Hematopoietic multipotent progenitor cell treated with erythropoietin and hydrocortisone succinate and interleukin-3 and kit ligand, for 8 days (in vitro differentiated cells): ENCODE measurements around the gene ITM2A.

Experiments
- DNase-seq: peaks from one replicate; pipeline ENCODE4 v3.0.0-alpha.2; 2015

The ITM2A gene

DNA sequence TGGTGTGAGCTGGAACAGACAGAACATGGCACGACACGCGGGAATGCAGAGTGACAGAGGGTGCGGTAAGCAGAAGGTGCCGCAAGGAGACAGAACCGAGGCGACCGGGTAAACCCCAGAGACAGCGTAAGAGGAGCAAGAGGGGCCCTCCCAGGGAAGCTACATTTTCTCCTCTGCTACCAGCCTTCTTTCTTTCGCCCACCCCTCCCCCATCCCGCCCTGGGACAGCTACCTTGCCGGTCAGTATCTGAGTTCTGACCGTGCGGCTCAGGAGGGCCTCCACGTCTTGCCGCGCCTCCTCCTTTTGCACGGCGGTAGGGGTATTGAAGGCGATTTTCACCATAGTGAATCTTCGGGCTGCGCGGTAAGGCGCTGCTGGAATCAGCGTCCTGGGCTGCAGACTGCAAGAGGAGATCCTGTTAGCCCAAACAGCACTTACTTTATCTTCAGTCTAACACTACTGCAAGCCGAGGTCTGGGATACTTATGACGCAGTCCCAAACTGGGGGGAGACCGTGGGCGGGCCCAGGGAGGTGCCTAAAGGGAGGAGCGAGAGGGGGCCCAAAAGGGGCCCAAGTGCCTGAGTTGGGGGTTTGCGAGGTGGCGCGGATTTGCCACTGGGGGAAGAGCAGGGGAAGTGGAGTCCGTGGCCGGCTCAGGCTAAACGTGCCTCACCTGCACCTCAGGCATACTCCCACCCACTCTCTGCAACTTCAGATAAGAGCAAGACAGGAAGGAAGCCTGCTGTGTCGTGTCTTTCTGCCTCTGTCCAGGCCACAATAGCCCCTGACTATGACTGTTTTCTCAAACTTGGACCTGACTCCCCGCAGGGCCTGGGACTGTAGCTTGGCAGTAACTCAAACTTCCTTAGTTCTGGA is at the start of gene ITM2A:
TSS of gene ITM2A (minus strand) at position 462 of the 877 bp plus-strand sequence. CDS start at position 343, 119 bp downstream.
- DNase-seq: peak; percentile 77

- DNase-seq: no peak
Observed at GRCh38 chrX:79415056-79415455, 47.9 kb upstream of the ITM2A start.

DNA sequence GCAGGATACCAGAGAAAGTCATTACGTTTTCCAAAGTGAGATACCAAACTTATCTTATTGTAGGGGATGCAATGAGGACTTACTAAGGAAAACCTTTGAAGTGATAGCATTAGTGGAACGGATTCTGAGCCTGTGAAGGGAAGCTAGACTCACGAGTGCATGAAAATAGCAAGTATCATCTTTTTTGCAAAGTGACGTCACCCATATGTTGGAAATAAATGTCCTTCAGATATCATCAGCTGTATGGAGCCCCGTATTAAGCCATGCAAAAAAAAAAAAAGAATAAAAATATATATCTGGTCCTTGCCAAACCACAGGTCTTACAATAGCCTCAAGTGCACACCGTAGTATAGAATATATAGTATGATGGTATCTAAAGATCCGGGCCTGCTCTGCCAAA is 46.8 kb upstream of the ITM2A start:
- no peak for DNase-seq

GRCh38 chrX:79412972-79413371 is 45.8 kb upstream of the ITM2A start:
- DNase-seq: peak; percentile 43

GRCh38 chrX:79412166-79412565 is 45.0 kb upstream of the ITM2A start:
- no peak for DNase-seq

DNA sequence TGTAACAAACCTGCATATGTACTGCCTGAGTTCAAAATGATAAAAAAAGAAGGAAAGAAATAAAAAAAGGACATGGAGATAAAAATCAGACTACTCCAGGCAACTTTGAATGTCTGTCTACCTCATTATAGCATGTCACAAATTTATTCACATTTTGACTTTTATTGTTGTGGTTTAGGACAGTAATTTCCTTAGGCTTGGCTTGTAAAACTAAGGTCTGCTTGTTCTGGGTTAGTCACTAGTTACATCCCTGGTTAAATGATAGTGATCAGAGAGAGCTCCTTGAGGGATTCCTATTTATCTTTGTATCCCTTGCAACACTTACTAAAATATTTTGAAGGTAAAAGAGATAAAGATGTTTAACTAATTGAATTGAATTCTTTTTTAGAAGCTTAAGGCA is 42.5 kb upstream of the ITM2A start:
- no peak for DNase-seq

GRCh38 chrX:79408623-79409322 is 41.6 kb upstream of the ITM2A start:
- no peak for DNase-seq

- no peak for DNase-seq
Observed at GRCh38 chrX:79400623-79401022, 33.5 kb upstream of the ITM2A start.

GRCh38 chrX:79375340-79375739 is 8.2 kb upstream of the ITM2A start:
- no peak for DNase-seq

- no peak for DNase-seq
Observed at GRCh38 chrX:79371640-79372039, 4.5 kb upstream of the ITM2A start.

GRCh38 chrX:79371101-79371500 is 4.0 kb upstream of the ITM2A start:
- no peak for DNase-seq

GRCh38 chrX:79369871-79370270 is 2.7 kb upstream of the ITM2A start:
- no peak for DNase-seq

DNA sequence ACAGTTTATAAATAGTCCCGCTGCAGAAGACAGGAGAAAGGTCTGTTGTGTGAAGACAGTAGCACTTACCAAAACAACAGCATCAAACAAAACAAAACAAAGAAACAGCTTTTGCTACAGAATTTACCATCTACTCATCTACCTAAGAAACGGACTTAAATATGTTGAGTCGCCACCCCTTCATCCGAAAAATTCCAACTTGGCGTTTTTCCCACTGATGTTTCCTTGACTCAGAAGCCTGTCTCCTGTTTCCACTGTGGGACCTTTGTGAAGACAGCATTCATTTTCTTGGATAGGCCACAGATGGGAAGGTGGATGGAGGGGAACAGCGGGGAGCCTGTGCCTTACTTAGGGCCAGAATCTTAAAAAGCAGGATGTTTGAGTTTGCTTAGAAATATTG is 1.3 kb upstream of the ITM2A start:
- no peak for DNase-seq

- DNase-seq: no peak
Observed at GRCh38 chrX:79367907-79368306, 773 bp upstream of the ITM2A start.

- peak; percentile 8 for DNase-seq
Observed at GRCh38 chrX:79366556-79366872, 620 bp downstream of the ITM2A start.

GRCh38 chrX:79365591-79365990 is 1.5 kb downstream of the ITM2A start:
- no peak for DNase-seq

- no peak for DNase-seq
Observed at GRCh38 chrX:79364306-79364705, 2.8 kb downstream of the ITM2A start.

- DNase-seq: no peak
Observed at GRCh38 chrX:79361192-79361870, 5.8 kb downstream of the ITM2A start.

DNA sequence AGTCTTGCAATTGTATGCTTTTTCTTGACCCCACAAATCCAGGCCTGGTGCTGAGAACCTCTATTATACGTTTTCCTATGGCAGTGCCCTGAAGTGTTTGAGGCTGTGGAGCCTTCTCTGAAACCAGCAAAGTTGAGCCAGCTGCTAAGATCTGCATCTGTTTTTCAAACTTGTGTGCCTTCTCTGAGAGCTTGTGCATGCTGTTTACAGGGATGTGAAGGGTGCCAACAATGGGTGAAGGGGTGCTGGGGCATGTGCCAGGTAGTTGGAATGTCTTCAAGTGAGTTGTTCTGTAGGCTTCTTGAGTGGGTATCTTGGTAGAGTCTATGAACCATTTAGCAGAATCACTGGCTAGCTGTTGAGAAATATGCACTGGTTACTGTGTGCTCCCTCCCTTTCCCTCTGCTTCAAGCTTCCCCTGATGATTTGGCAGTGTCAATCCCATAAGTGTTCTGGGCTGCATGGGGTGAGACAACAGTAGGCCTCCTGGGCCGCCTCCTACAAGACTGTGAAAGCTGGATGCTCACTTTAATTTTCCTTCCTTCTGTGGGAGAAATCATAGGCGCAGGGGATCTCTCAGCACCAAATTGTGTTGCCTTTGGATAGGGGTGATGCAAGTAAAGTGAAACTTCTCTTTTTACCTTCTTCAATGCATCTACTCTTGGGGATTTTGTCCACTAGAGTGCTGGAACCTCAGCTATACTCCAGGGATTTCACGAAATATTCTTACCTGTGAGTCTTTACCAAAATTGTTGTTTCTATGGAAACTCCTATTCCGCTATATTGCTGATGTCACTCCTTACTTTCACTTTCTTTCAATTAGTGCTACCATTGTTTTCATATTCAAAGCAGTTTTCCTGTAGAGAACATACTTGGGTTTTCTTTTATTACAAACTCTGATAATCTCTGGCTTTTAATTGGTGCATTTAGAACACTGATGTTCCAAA is 30.0 kb downstream of the ITM2A start:
- DNase-seq: no peak

DNA sequence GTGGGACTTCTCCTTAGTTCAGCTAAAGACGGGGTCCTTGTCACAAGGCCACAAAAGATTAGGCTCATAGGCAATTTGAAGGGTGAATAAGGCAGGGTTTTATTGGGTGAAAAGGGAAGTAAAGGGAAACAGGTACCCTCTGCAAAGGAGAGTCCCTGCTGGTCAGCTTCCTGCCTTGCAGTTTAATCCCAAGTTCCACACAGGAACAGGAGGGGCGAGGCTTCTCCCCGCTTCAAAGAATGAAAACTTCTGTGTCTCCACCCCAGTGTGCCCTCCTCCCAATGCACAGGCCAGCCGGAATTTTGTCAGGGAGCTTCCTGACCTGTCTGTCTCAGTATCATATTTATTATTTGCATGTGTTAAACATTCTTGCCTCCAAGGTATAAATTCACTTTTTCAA is 37.1 kb downstream of the ITM2A start:
- no peak for DNase-seq

DNA sequence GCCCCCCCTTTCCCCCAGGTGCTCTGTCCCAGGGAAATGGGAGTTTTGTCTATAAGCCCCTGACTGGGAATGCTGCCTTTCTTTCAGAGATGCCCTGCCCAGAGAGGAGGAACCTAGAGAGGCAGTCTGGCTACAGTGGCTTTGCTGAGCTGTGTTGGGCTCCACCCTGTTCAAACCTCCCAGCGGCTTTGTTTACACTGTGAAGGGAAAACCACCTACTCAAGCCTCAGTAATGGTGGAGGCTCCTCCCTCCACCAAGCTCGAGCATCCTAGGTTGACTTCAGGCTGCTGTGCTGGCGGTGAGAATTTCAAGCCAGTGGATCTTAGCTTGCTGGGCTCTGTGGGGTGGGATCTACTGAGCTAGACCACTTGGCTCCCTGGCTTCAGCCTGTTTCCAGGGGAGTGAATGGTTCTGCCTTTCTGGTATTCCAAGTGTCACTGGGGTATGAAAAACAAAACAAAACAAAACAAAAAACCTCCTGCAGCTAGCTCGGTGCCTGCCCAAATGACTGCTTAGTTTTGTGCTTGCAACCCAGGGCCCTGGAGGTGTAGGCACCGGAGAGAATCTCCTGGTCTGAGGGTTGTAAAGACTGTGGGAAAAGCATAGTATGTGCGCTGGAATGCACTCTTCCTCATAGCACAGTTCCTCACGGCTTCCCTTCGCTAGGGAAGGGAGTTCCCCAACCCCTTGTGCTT is 41.7 kb downstream of the ITM2A start:
- DNase-seq: no peak
